CD14-positive monocyte (primary cell): ENCODE measurements around the gene NR2F6. TPM values are rescaled to one million over a fixed set of nuclear protein-coding genes. Genes with fewer than 3 reads are reported as not detected.

Experiments
- DNase-seq, 3 donors: peaks; one replicate each; pipeline ENCODE4 v3.0.0-alpha.2; 2011 to 2022
- H2AFZ ChIP-seq: 2 replicates; pipeline ENCODE4 v1.6.0; 2012; ENCODE audit warnings: mild to moderate bottlenecking, low read depth, low read length, inconsistent platforms; ENCODE audit not compliant: insufficient read depth, poor library complexity, severe bottlenecking
- H3K27ac ChIP-seq, 2 donors: 1 replicate in 1 of 2; 2 replicates in 1 of 2; pipeline ENCODE4 v1.5.1; 2012 to 2013; ENCODE audit warnings: low read length in 2 of 2, control low read depth in 1 of 2, inconsistent platforms in 1 of 2, low read depth in 1 of 2, mild to moderate bottlenecking in 1 of 2
- H3K27me3 ChIP-seq, 2 donors: one replicate each; pipeline versions ENCODE4 v1.6.0 to v1.6.1; 2011 to 2013; ENCODE audit warnings: low read length in 2 of 2; ENCODE audit not compliant: control insufficient read depth in 2 of 2, insufficient read depth in 2 of 2
- H3K36me3 ChIP-seq, 2 donors: replicated peaks in 1 of 2; 1 replicate in 1 of 2; 2 replicates in 1 of 2; pipeline versions ENCODE4 v1.5.1 to v1.6.1; 2012 to 2013; ENCODE audit warnings: low read length in 2 of 2, control low read depth in 1 of 2, inconsistent platforms in 1 of 2, mild to moderate bottlenecking in 1 of 2; ENCODE audit not compliant: insufficient read depth in 2 of 2, control insufficient read depth in 1 of 2
- H3K4me1 ChIP-seq, 2 donors: 1 replicate in 1 of 2; 2 replicates in 1 of 2; pipeline versions ENCODE4 v1.5.1 to v1.6.1; 2012 to 2013; ENCODE audit warnings: low read length in 2 of 2, control low read depth in 1 of 2, inconsistent platforms in 1 of 2, mild to moderate bottlenecking in 1 of 2, moderate library complexity in 1 of 2; ENCODE audit not compliant: insufficient read depth in 2 of 2, control insufficient read depth in 1 of 2
- H3K4me2 ChIP-seq: replicated peaks from 2 replicates; pipeline ENCODE3; 2012; ENCODE audit warnings: low read length, moderate library complexity, mild to moderate bottlenecking; ENCODE audit not compliant: poor library complexity, severe bottlenecking; ENCODE audit errors: extremely low read depth
- H3K4me3 ChIP-seq, 3 experiments: fragments of 200-600 bp in 1 of 3; sonication (generic) in 1 of 3; replicated peaks in 1 of 3; 1 replicate in 2 of 3; 2 replicates in 1 of 3; pipeline ENCODE4 v1.5.1; 2011 to 2013; ENCODE audit warnings: low read length in 3 of 3, mild to moderate bottlenecking in 3 of 3, control low read depth in 2 of 3, low read depth in 2 of 3, inconsistent platforms in 1 of 3, moderate library complexity in 1 of 3
- H3K79me2 ChIP-seq: 2 replicates; pipeline ENCODE4 v1.6.0; 2012; ENCODE audit warnings: mild to moderate bottlenecking, control low read depth, inconsistent platforms, low read length, moderate library complexity; ENCODE audit not compliant: insufficient read depth
- H3K9ac ChIP-seq: 2 replicates; pipeline ENCODE4 v1.6.0; 2017; ENCODE audit warnings: low read length, mild to moderate bottlenecking; ENCODE audit not compliant: insufficient read depth, poor library complexity, severe bottlenecking
- H3K9me3 ChIP-seq, 2 donors: replicated peaks in 1 of 2; 1 replicate in 1 of 2; 2 replicates in 1 of 2; pipeline versions ENCODE4 v1.5.1 to v1.6.1; 2012 to 2013; ENCODE audit warnings: low read length in 2 of 2, control low read depth in 1 of 2; ENCODE audit not compliant: control insufficient read depth in 1 of 2, insufficient read depth in 1 of 2
- H4K20me1 ChIP-seq: 2 replicates; pipeline ENCODE4 v1.6.0; 2012; ENCODE audit warnings: mild to moderate bottlenecking, low read length, control low read depth, moderate library complexity; ENCODE audit not compliant: insufficient read depth
- H3K27ac Mint-ChIP-seq, 7 donors: one replicate each; pipeline ENCODE4 v1.8.0; 2020; ENCODE audit warnings: mild to moderate bottlenecking in 7 of 7, mixed read lengths in 7 of 7, moderate library complexity in 6 of 7, inconsistent platforms in 2 of 7
- H3K27me3 Mint-ChIP-seq, 3 donors: one replicate each; pipeline ENCODE4 v1.8.0; 2021 to 2022; ENCODE audit warnings: low read depth in 3 of 3, mild to moderate bottlenecking in 3 of 3, mixed read lengths in 3 of 3, moderate library complexity in 3 of 3, inconsistent platforms in 1 of 3
- H3K36me3 Mint-ChIP-seq, 2 donors: one replicate each; pipeline ENCODE4 v1.8.0; 2020; ENCODE audit warnings: mixed read lengths in 2 of 2, inconsistent platforms in 1 of 2, mild to moderate bottlenecking in 1 of 2
- H3K4me1 Mint-ChIP-seq: one replicate; pipeline ENCODE4 v1.8.0; 2020; ENCODE audit warnings: mild to moderate bottlenecking, mixed read lengths
- H3K4me3 Mint-ChIP-seq, 2 donors: one replicate each; pipeline ENCODE4 v1.8.0; 2020; ENCODE audit warnings: mild to moderate bottlenecking in 2 of 2, mixed read lengths in 2 of 2, moderate library complexity in 1 of 2
- H3K9me3 Mint-ChIP-seq, 7 donors: one replicate each; pipeline ENCODE4 v1.8.0; 2020 to 2022; ENCODE audit warnings: mixed read lengths in 7 of 7, mild to moderate bottlenecking in 6 of 7, moderate library complexity in 6 of 7, inconsistent platforms in 2 of 7
- CTCF ChIP-seq: fragments of 200-600 bp; IDR thresholded peaks from one replicate; pipeline ENCODE4 v1.8.0; 2022; ENCODE audit warnings: antibody characterized with exemption, mild to moderate bottlenecking
- WGBS: methylation state at CpG from one replicate; pipeline ENCODE4 v1.1.5; 2013; ENCODE audit warnings: missing lambda C conversion rate; ENCODE audit not compliant: insufficient coverage; 5-methylcytosine and 5-hydroxymethylcytosine counted together
- intact Hi-C, 2 donors: fragments of 100-400 bp; cut with micrococcal nuclease; formaldehyde crosslinking; loops; one replicate each; pipeline versions ENCODE4 v1.15.0 to v1.15.1; 2023
- polyA plus RNA-seq, 3 donors: library from polyadenylated mRNA; depleted of rRNA in 1 of 3; unstranded in 2 of 3; stranded (reverse) in 1 of 3; fragments of 300-500 nt in 2 of 3; fragments of >200 nt in 1 of 3; fragmentation: Illumina TruSeq in 2 of 3; gene quantifications; 1 replicate in 2 of 3; 2 replicates in 1 of 3; pipeline ENCODE4 v1.2.3, GENCODE V29; 2012 to 2021

Gene NR2F6
- polyA plus RNA-seq, 3 donors: 0.87 to 5.1 (median 1.7) TPM

DNA sequence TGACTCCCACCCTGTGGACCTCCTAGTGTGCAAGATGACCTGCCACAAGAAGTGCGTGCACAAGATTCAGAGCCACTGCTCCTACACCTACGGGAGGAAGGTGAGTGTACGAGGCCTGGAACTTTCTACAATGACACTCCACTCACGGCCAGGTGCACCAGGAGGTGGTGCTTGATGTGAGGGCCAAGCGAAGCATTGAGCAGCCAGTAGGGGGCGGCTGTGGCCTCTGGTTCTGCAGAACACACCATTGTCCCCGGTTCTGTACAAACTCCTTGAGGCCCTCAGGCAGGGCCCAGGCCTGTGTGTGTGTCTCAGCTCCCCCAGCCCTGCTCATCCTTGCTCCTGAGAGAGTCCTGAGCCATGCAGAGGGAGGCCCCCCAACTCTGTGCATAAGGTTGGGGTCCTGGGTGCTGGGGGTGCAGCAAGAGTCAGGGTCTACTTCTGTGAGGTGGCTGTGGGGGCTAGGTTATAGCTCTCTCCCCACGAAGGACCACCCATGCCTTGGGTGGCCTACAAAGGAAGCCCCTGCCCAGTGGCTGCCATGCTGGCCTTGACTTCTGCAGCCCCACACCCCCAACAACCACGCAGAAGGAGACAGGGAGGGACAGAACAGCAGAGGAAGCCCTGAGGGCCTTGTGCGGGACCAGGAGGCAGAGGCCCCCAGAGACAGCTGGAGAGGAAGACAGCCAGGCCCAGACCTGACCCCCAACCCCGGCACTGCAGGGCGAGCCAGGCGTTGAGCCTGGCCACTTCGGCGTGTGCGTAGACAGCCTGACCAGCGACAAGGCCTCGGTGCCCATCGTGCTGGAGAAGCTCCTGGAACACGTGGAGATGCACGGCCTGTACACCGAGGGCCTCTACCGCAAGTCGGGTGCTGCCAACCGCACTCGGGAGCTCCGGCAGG lies 40.2 kb downstream of the NR2F6 start:
- Histone ChIP-seq H3K27ac (no peak overlapping the region), H3K27me3 (no peaks in the 10 kb centered on the region), H3K4me2 (no peak overlapping the region), H4K20me1 (peaks cover 66% of the 10 kb centered on the region), H3K79me2 (no peaks in the 10 kb centered on the region), H2AFZ (no peak overlapping the region), H3K36me3 (peaks cover 87 to 93% of the 10 kb centered on the region in 2 donors), H3K9me3 (no peaks in the 10 kb centered on the region), H3K4me1 (no peaks in the 10 kb centered on the region), H3K4me3 (no peak overlapping the region), H3K9ac (no peak overlapping the region)
- peak; percentile 68 for TF ChIP-seq CTCF
- H3K4me1 Mint-ChIP-seq: peaks cover 2% of the 10 kb centered on the region
- peak in 2 of 3 donors; percentile 30 to 46 for DNase-seq
- no peak overlapping the region for H3K4me3 Mint-ChIP-seq
- 93% methylated on average over 18 of the region's 27 CpGs for WGBS
- H3K36me3 Mint-ChIP-seq: peaks cover 80 to 90% of the 10 kb centered on the region in 2 donors
- peaks cover 0 to 4% (median 0%) of the 10 kb centered on the region in 3 donors for H3K27me3 Mint-ChIP-seq
- H3K9me3 Mint-ChIP-seq: peaks cover 0 to 2% (median 0%) of the 10 kb centered on the region in 7 donors
- intact Hi-C loops: loop anchor here in 1 of 2 donors (5.0 kb wide), 1 partner anchor 77 kb away; the partner anchor contains the start of gene ANKLE1
- peak overlapping the region in 1 of 7 donors; percentile 16 for H3K27ac Mint-ChIP-seq

DNA sequence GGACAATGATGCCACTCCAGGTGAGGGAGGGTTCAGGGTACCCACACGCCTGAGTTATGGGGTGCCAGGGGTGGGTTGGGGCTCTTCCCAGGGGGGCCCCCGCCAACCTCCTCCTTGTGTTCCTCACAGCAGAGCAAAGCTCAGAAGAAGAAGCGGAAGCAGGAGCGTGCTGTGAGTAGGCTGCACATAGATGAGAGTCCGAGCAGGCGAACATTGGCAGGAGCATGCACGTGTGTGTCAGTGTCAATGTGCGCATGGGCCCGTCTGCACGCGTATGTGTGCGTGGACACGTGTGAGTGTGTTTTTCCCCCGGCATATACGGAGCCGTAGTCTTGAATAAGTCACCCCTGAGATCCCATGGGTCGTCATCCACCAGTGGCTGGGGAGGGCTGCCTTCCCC lies 43.0 kb downstream of the NR2F6 start:
- Histone ChIP-seq H3K9me3 (no peaks in the 10 kb centered on the region), H3K4me2 (no peak overlapping the region), H3K27ac (peak overlapping the region in 1 of 2 donors; percentile 27), H2AFZ (no peak overlapping the region), H3K4me3 (no peak overlapping the region), H3K36me3 (peaks cover 87 to 98% of the 10 kb centered on the region in 2 donors), H4K20me1 (peaks cover 51% of the 10 kb centered on the region), H3K4me1 (no peaks in the 10 kb centered on the region), H3K27me3 (no peaks in the 10 kb centered on the region), H3K9ac (no peak overlapping the region), H3K79me2 (no peaks in the 10 kb centered on the region)
- intact Hi-C loops: loop anchor here in 1 of 2 donors (5.0 kb wide), 1 partner anchor 35 kb away; no protein-coding TSS in a partner anchor
- Mint-ChIP-seq H3K27me3 (peaks cover 0 to 1% (median 0%) of the 10 kb centered on the region in 3 donors), H3K4me3 (no peak overlapping the region), H3K4me1 (no peaks in the 10 kb centered on the region), H3K9me3 (no peaks in the 10 kb centered on the region), H3K27ac (peak overlapping the region in 1 of 7 donors; percentile 66), H3K36me3 (peaks cover 85 to 95% of the 10 kb centered on the region in 2 donors)
- TF ChIP-seq CTCF: no peak
- DNase-seq: no peak
- 94% methylated on average over 17 of the region's 17 CpGs for WGBS
